GM23338 (cell line): ENCODE measurements around the gene CDHR5.

ENCODE experiments used
- CREB1 ChIP-seq: fragments of 250-450 bp; sonication (Bioruptor Pico); IDR thresholded peaks from 2 replicates; pipeline ENCODE4 v1.5.0; 2020; ENCODE audit warnings: low read depth, mild to moderate bottlenecking, moderate library complexity
- EZH2 ChIP-seq: fragments of 200-600 bp; sonication (generic); IDR thresholded peaks from one replicate; pipeline ENCODE4 v1.8.0; 2017; ENCODE audit warnings: antibody characterized with exemption, mild to moderate bottlenecking, low read depth; ENCODE audit not compliant: unreplicated experiment
- EZH2phosphoT487 ChIP-seq: fragments of 200-600 bp; sonication (generic); IDR thresholded peaks from one replicate; pipeline ENCODE4 v1.8.1; 2018; ENCODE audit warnings: antibody characterized with exemption; ENCODE audit not compliant: unreplicated experiment
- POLR2AphosphoS5 ChIP-seq: IDR thresholded peaks from 2 replicates; pipeline ENCODE4 v1.6.1; 2016; ENCODE audit warnings: antibody characterized with exemption, low read depth
- ZNF114 ChIP-seq: fragments of 250-450 bp; sonication (Bioruptor Pico); IDR thresholded peaks from 2 replicates; pipeline ENCODE4 v1.5.0; 2020; ENCODE audit warnings: mild to moderate bottlenecking, moderate library complexity
- TF ChIP-seq, protein P1 (sequence below), 2 experiments: fragments of 200-600 bp in 1 of 2; sonication (generic) in 1 of 2; conservative IDR thresholded peaks; 2 replicates each; pipeline versions ENCODE4 v1.5.1 to v1.6.1; 2016 to 2017; ENCODE audit warnings: antibody characterized with exemption in 2 of 2, low read depth in 2 of 2, mild to moderate bottlenecking in 2 of 2, moderate library complexity in 1 of 2
- TF ChIP-seq, protein P2 (sequence below): IDR thresholded peaks from one replicate; pipeline ENCODE4 v1.6.1; 2018; ENCODE audit warnings: antibody characterized with exemption; ENCODE audit not compliant: unreplicated experiment

DNA sequence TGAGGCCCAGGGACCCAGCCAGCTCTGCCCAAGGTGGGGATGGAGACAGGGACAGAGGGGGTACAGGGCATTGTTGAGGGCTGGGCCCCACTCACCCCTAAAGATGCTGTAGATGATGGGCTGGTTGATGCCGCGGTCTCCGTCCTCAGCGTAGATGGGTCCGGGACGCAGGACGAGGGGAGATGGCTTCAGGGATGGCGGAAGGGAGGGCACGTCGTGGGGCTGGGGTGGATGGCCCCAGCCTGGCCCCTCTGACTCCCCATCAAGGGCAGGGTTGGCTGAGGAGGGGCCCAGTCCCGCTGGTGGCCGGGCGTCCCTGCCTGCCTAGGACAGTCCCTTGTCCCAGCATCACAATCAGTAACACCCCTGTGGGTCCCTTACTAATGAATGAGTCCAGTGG, 4.6 kb downstream of the CDHR5 start:
- TF ChIP-seq, protein P1, sequence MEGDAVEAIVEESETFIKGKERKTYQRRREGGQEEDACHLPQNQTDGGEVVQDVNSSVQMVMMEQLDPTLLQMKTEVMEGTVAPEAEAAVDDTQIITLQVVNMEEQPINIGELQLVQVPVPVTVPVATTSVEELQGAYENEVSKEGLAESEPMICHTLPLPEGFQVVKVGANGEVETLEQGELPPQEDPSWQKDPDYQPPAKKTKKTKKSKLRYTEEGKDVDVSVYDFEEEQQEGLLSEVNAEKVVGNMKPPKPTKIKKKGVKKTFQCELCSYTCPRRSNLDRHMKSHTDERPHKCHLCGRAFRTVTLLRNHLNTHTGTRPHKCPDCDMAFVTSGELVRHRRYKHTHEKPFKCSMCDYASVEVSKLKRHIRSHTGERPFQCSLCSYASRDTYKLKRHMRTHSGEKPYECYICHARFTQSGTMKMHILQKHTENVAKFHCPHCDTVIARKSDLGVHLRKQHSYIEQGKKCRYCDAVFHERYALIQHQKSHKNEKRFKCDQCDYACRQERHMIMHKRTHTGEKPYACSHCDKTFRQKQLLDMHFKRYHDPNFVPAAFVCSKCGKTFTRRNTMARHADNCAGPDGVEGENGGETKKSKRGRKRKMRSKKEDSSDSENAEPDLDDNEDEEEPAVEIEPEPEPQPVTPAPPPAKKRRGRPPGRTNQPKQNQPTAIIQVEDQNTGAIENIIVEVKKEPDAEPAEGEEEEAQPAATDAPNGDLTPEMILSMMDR (conservative IDR thresholded peaks at IDR 0.05; ENCODE audit: low read depth in 2 of 2): no peak
- TF ChIP-seq EZH2 (no peak), POLR2AphosphoS5 (no peak), ZNF114 (no peak), EZH2phosphoT487 (no peak), CREB1 (CRISPR knock-in tag) (no peak)
- TF ChIP-seq, protein P2, sequence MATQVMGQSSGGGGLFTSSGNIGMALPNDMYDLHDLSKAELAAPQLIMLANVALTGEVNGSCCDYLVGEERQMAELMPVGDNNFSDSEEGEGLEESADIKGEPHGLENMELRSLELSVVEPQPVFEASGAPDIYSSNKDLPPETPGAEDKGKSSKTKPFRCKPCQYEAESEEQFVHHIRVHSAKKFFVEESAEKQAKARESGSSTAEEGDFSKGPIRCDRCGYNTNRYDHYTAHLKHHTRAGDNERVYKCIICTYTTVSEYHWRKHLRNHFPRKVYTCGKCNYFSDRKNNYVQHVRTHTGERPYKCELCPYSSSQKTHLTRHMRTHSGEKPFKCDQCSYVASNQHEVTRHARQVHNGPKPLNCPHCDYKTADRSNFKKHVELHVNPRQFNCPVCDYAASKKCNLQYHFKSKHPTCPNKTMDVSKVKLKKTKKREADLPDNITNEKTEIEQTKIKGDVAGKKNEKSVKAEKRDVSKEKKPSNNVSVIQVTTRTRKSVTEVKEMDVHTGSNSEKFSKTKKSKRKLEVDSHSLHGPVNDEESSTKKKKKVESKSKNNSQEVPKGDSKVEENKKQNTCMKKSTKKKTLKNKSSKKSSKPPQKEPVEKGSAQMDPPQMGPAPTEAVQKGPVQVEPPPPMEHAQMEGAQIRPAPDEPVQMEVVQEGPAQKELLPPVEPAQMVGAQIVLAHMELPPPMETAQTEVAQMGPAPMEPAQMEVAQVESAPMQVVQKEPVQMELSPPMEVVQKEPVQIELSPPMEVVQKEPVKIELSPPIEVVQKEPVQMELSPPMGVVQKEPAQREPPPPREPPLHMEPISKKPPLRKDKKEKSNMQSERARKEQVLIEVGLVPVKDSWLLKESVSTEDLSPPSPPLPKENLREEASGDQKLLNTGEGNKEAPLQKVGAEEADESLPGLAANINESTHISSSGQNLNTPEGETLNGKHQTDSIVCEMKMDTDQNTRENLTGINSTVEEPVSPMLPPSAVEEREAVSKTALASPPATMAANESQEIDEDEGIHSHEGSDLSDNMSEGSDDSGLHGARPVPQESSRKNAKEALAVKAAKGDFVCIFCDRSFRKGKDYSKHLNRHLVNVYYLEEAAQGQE: no peak
